K562 (cell line): ENCODE results near the gene NAT9. TPM values are rescaled to one million over a fixed set of nuclear protein-coding genes. Genes with fewer than 3 reads are reported as not detected.

Experiments
- E2F8 ChIP-seq: fragments of 450-650 bp; IDR thresholded peaks from 2 replicates; pipeline ENCODE4 v1.7.1; 2018; ENCODE audit warnings: mild to moderate bottlenecking, low read depth; ENCODE audit not compliant: partially characterized antibody
- GMEB1 ChIP-seq: fragments of 250-450 bp; sonication (Bioruptor Pico); IDR thresholded peaks from 2 replicates; pipeline ENCODE4 v1.4.0; 2020; ENCODE audit warnings: mild to moderate bottlenecking
- HNRNPUL1 ChIP-seq: fragments of 200-400 bp; formaldehyde crosslinking; IDR thresholded peaks from 2 replicates; pipeline ENCODE4 v1.6.1; 2017; ENCODE audit warnings: low read length
- JUNB ChIP-seq: fragments of 450-650 bp; formaldehyde crosslinking; conservative IDR thresholded peaks from 2 replicates; pipeline ENCODE4 v1.4.0; 2020; ENCODE audit warnings: mild to moderate bottlenecking
- LEF1 ChIP-seq: fragments of 450-650 bp; IDR thresholded peaks from 2 replicates; pipeline ENCODE4 v1.6.1; 2016; ENCODE audit warnings: mild to moderate bottlenecking
- MAFK ChIP-seq: IDR thresholded peaks from 2 replicates; pipeline ENCODE4 v1.6.1; 2011; ENCODE audit warnings: low read length, improper control_type of control experiment
- NFIC ChIP-seq: fragments of 450-650 bp; IDR thresholded peaks from 2 replicates; pipeline ENCODE4 v1.6.1; 2017; ENCODE audit warnings: mild to moderate bottlenecking, inconsistent platforms
- PTTG1 ChIP-seq: fragments of 450-650 bp; IDR thresholded peaks from 2 replicates; pipeline ENCODE4 v1.6.1; 2016; ENCODE audit warnings: low read depth, mild to moderate bottlenecking, missing genetic modification characterization, missing compliant biosample characterization
- RBM15 ChIP-seq: fragments of 200-400 bp; formaldehyde crosslinking; IDR thresholded peaks from 2 replicates; pipeline ENCODE4 v1.6.1; 2018; ENCODE audit warnings: mild to moderate bottlenecking, low read length, moderate library complexity; ENCODE audit not compliant: insufficient read depth
- TAF9B ChIP-seq: fragments of 450-650 bp; IDR thresholded peaks from 2 replicates; pipeline ENCODE4 v1.6.1; 2018; ENCODE audit warnings: mild to moderate bottlenecking; ENCODE audit not compliant: partially characterized antibody
- TAL1 ChIP-seq: fragments of 450-650 bp; IDR thresholded peaks from 2 replicates; pipeline ENCODE4 v1.6.1; 2016; ENCODE audit warnings: mild to moderate bottlenecking
- polyA plus RNA-seq, 8 experiments: library from polyadenylated mRNA; depleted of rRNA in 4 of 8; stranded (reverse) in 5 of 8; unstranded in 3 of 8; fragments of >200 nt; fragmentation: Nextera tagmentation in 2 of 8; fragmentation: Illumina TruSeq in 1 of 8; extraction: Ambion mirVana in 2 of 8; extraction: Trizol in 1 of 8; gene quantifications; 2 replicates each; pipeline versions ENCODE4 v1.2.1 to v1.2.3, GENCODE V29; 2011 to 2014; ENCODE audit warnings: inconsistent platforms in 1 of 8, missing spikeins in 1 of 8
- total RNA-seq, 7 experiments: library from RNA; depleted of rRNA in 6 of 7; stranded (reverse); fragments of >200 nt in 6 of 7; fragmentation: Illumina TruSeq in 2 of 7; extraction: Trizol in 2 of 7; gene quantifications; 2 replicates each; pipeline versions ENCODE4 v1.2.1 to v1.2.3, GENCODE V29; 2011 to 2021; ENCODE audit warnings: low replicate concordance in 1 of 7

NAT9 gene
- total and polyA plus RNA-seq, 9 of the 15 experiments (the other 6 are each of a cell fraction or from before 2014, with no cell fraction given), result 4.2 to 63.6 (median 40.8) TPM

GRCh38 chr17:74769856-74770497 is 6.2 kb downstream of the NAT9 start (continued):
- TF ChIP-seq TAF9B (no peak), E2F8 (peak; percentile 12), GMEB1 (no peak), JUNB (CRISPR knock-in tag) (no peak), NFIC (0 out of 2 replicates have a peak, but pooled peaks have one; percentile 10), PTTG1 (tag) (no peak), LEF1 (no peak), TAL1 (no peak), MAFK (no peak), HNRNPUL1 (no peak), RBM15 (no peak)
